GM12878 (cell line): ENCODE measurements around the gene GAB1. TPM values are rescaled to one million over a fixed set of nuclear protein-coding genes. Genes with fewer than 3 reads are reported as not detected.

Experiments
- ATAC-seq: fragments of 200-7000 bp; cut with Tn5 transposase; 3 replicates; pipeline ENCODE4 v1.9.1; 2020; ENCODE audit warnings: mild to moderate bottlenecking, moderate library complexity
- BruUV-seq: library from RNA; stranded (reverse); fragments of 400-500 nt; replicated peaks from 2 replicates; lab custom pipeline; 2021; lab: Mats Ljungman, UMichigan
- CTCF ChIA-PET: fragments of 300-600 bp; sonication (Branson Sonifier 250); formaldehyde crosslinking; extraction: SDS; loops from one replicate; lab custom pipeline; 2021; ENCODE audit warnings: inconsistent platforms; lab: Yijun Ruan, JAX
- POLR2A ChIA-PET: fragments of 350-600 bp; formaldehyde crosslinking; extraction: SDS; loops from one replicate; lab custom pipeline; 2021; ENCODE audit warnings: inconsistent platforms; lab: Charles Lee
- RAD21 ChIA-PET: fragments of 300-600 bp; sonication (Branson Sonifier 250); formaldehyde crosslinking; loops from one replicate; lab custom pipeline; 2023; ENCODE audit warnings: antibody characterized with exemption; ENCODE audit not compliant: unreplicated experiment; lab: Charles Lee
- SMC1A ChIA-PET: fragments of 300-600 bp; sonication (Branson Sonifier 250); formaldehyde crosslinking; loops from one replicate; lab custom pipeline; 2023; ENCODE audit not compliant: unreplicated experiment, uncharacterized antibody; lab: Charles Lee
- DNase-seq: peaks from one replicate; pipeline ENCODE4 v3.0.0-alpha.2; 2011; ENCODE audit warnings: low read depth, low spot score
- FAIRE-seq: peaks from 3 replicates; lab custom pipeline; 2011; peaks lifted over from hg19 to GRCh38; lab: Jason Lieb, UNC
- H2AFZ ChIP-seq: 2 replicates; pipeline ENCODE4 v1.6.0; 2011; ENCODE audit warnings: low read depth, low read length, control low read depth; ENCODE audit not compliant: control insufficient read depth
- H3K27ac ChIP-seq: 2 replicates; pipeline ENCODE4 v1.5.1; 2011; ENCODE audit warnings: control low read depth; ENCODE audit not compliant: control insufficient read depth, insufficient read depth
- H3K27me3 ChIP-seq, 2 experiments: replicated peaks in 1 of 2; 2 replicates each; pipeline versions ENCODE4 v1.6.0 to v1.6.1; 2011; ENCODE audit warnings: low read length in 1 of 2; ENCODE audit not compliant: control insufficient read depth in 2 of 2, insufficient read depth in 2 of 2
- H3K36me3 ChIP-seq, 2 experiments: 2 replicates each; pipeline ENCODE4 v1.5.1; 2011; ENCODE audit warnings: low read length in 1 of 2; ENCODE audit not compliant: control insufficient read depth in 2 of 2, insufficient read depth in 2 of 2
- H3K4me1 ChIP-seq: 2 replicates; pipeline ENCODE4 v1.6.1; 2011; ENCODE audit warnings: mild to moderate bottlenecking, low read length, moderate library complexity, mixed read lengths; ENCODE audit not compliant: control insufficient read depth, insufficient read depth
- H3K4me2 ChIP-seq: 2 replicates; pipeline ENCODE4 v1.6.0; 2011; ENCODE audit warnings: control low read depth; ENCODE audit not compliant: control insufficient read depth, insufficient read depth
- H3K4me3 ChIP-seq: fragments of 200-600 bp; sonication (generic); 2 replicates; pipeline ENCODE4 v1.5.1; 2016
- H3K79me2 ChIP-seq: 2 replicates; pipeline ENCODE4 v1.6.0; 2011; ENCODE audit warnings: low read length; ENCODE audit not compliant: control insufficient read depth, insufficient read depth
- H3K9ac ChIP-seq: 2 replicates; pipeline ENCODE4 v1.8.0; 2011; ENCODE audit warnings: low read length, control low read depth, mixed read lengths; ENCODE audit not compliant: control insufficient read depth, insufficient read depth
- H3K9me3 ChIP-seq: replicated peaks from 3 replicates; pipeline ENCODE4 v1.5.1; 2011; ENCODE audit warnings: mild to moderate bottlenecking, low read length; ENCODE audit not compliant: control insufficient read depth, insufficient read depth
- H4K20me1 ChIP-seq: 2 replicates; pipeline ENCODE4 v1.6.0; 2011; ENCODE audit not compliant: control insufficient read depth, insufficient read depth
- ATF3 ChIP-seq: IDR thresholded peaks from 2 replicates; pipeline ENCODE4 v1.6.1; 2011; ENCODE audit warnings: low read depth, mild to moderate bottlenecking, low read length, moderate library complexity, borderline replicate concordance; ENCODE audit errors: extremely low read depth
- BACH1 ChIP-seq: fragments of 450-650 bp; IDR thresholded peaks from 2 replicates; pipeline ENCODE4 v1.6.1; 2017; ENCODE audit warnings: mild to moderate bottlenecking, borderline replicate concordance
- CEBPZ ChIP-seq: fragments of 150-350 bp; IDR thresholded peaks from 2 replicates; pipeline ENCODE4 v1.6.1; 2016; ENCODE audit warnings: low read depth, low read length
- EGR1 ChIP-seq, 2 experiments: IDR thresholded peaks; 1 replicate in 1 of 2; 2 replicates in 1 of 2; pipeline ENCODE4 v1.6.1; 2011 to 2012; ENCODE audit warnings: low read depth in 2 of 2, low read length in 2 of 2, borderline replicate concordance in 1 of 2, mild to moderate bottlenecking in 1 of 2, moderate library complexity in 1 of 2
- FOXK2 ChIP-seq: fragments of 450-650 bp; IDR thresholded peaks from 2 replicates; pipeline ENCODE4 v1.6.1; 2017; ENCODE audit warnings: mild to moderate bottlenecking, moderate library complexity
- MTA2 ChIP-seq: fragments of 450-650 bp; IDR thresholded peaks from 2 replicates; pipeline ENCODE4 v1.6.1; 2016; ENCODE audit warnings: low read depth, mild to moderate bottlenecking, moderate library complexity
- NR2F1 ChIP-seq: fragments of 450-650 bp; conservative IDR thresholded peaks from 2 replicates; pipeline ENCODE4 v1.6.1; 2017; ENCODE audit warnings: mild to moderate bottlenecking
- REST ChIP-seq: IDR thresholded peaks from 2 replicates; pipeline ENCODE4 v1.6.1; 2012; ENCODE audit warnings: mild to moderate bottlenecking, low read depth, low read length
- SPI1 ChIP-seq: IDR thresholded peaks from 2 replicates; pipeline ENCODE4 v1.6.1; 2011; ENCODE audit warnings: low read depth, mild to moderate bottlenecking, low read length, moderate library complexity, borderline replicate concordance; ENCODE audit not compliant: insufficient read depth
- ZNF687 ChIP-seq: fragments of 450-650 bp; IDR thresholded peaks from 2 replicates; pipeline ENCODE4 v1.6.1; 2017; ENCODE audit warnings: mild to moderate bottlenecking, moderate library complexity
- WGBS: methylation state at CpG from one replicate; pipeline ENCODE4 v1.1.6; 2016; ENCODE audit warnings: low lambda C conversion rate; ENCODE audit not compliant: insufficient replicate concordance, insufficient coverage; ENCODE audit errors: missing lambda C conversion rate; 5-methylcytosine and 5-hydroxymethylcytosine counted together
- in situ Hi-C: fragments of 300-500 bp; cut with MboI; formaldehyde crosslinking; loops from 9 replicates; pipeline ENCODE4 v1.14.3; 2018; ENCODE audit warnings: mixed read lengths
- intact Hi-C: fragments of 100-400 bp; cut with micrococcal nuclease; formaldehyde crosslinking; loops from one replicate; pipeline ENCODE4 v1.14.2; 2022; ENCODE audit not compliant: unreplicated experiment
- polyA plus RNA-seq, 11 experiments: library from polyadenylated mRNA; depleted of rRNA in 4 of 11; unstranded in 6 of 11; stranded (reverse) in 5 of 11; fragments of >200 nt; fragmentation: Nextera tagmentation in 4 of 11; fragmentation: Illumina TruSeq in 1 of 11; extraction: Ambion mirVana in 4 of 11; extraction: Trizol in 1 of 11; gene quantifications; 1 replicate in 1 of 11; 2 replicates in 10 of 11; pipeline versions ENCODE4 v1.2.1 to v1.2.3, GENCODE V29; 2011 to 2016; ENCODE audit warnings: inconsistent platforms in 2 of 11, missing spikeins in 2 of 11, low read depth in 1 of 11
- total RNA-seq, 4 experiments: library from RNA; depleted of rRNA in 3 of 4; stranded (reverse); fragments of >200 nt in 3 of 4; fragmentation: Illumina TruSeq in 1 of 4; extraction: Trizol in 1 of 4; gene quantifications; 2 replicates each; pipeline versions ENCODE4 v1.2.1 to v1.2.3, GENCODE V29; 2013 to 2021

The GAB1 gene
- total and polyA plus RNA-seq, 10 of the 15 experiments (the other 5 are each of a cell fraction or from before 2014, with no cell fraction given) = 0.37 to 5.3 (median 3.2) TPM

GRCh38 chr4:143306788-143307187, 29.9 kb upstream of the GAB1 start:
- ChIA-PET RAD21 (no interaction called here), CTCF (no interaction called here), SMC1A (no interaction called here), POLR2A (no interaction called here)
- 40% methylated on average over 3 of the region's 3 CpGs for WGBS
- H2AFZ ChIP-seq = no peak overlapping the region
- in situ Hi-C loops (no loop called here), intact Hi-C loops (no loop called here)
- no peaks in the 10 kb centered on the region for H3K79me2 ChIP-seq
- no TSS peak for BruUV-seq
- no peak overlapping the region for H3K4me3 ChIP-seq
- DNase-seq (no peak), ATAC-seq (no peak), FAIRE-seq (no peak)
- no peaks in the 10 kb centered on the region for H3K27me3 ChIP-seq
- no peak overlapping the region for H3K9ac ChIP-seq
- H3K4me1 ChIP-seq = no peaks in the 10 kb centered on the region
- H3K36me3 ChIP-seq = no peaks in the 10 kb centered on the region
- H4K20me1 ChIP-seq = no peaks in the 10 kb centered on the region
- H3K9me3 ChIP-seq = no peaks in the 10 kb centered on the region
- no peak overlapping the region for H3K4me2 ChIP-seq
- no peak overlapping the region for H3K27ac ChIP-seq
- TF ChIP-seq SPI1 = no peak
- no peak for TF ChIP-seq FOXK2
- TF ChIP-seq ATF3 = no peak
- TF ChIP-seq MTA2 = no peak
- TF ChIP-seq NR2F1 = no peak
- no peak for TF ChIP-seq ZNF687
- no peak for TF ChIP-seq CEBPZ
- TF ChIP-seq REST = no peak
- TF ChIP-seq BACH1 = no peak
- no peak for TF ChIP-seq EGR1 (IDR thresholded peaks at IDR 0.05; ENCODE audit: borderline replicate concordance in 1 of 2, low read depth in 2 of 2, low read length in 2 of 2)
